ENCODE measurements around the gene CLDN19.

DNA sequence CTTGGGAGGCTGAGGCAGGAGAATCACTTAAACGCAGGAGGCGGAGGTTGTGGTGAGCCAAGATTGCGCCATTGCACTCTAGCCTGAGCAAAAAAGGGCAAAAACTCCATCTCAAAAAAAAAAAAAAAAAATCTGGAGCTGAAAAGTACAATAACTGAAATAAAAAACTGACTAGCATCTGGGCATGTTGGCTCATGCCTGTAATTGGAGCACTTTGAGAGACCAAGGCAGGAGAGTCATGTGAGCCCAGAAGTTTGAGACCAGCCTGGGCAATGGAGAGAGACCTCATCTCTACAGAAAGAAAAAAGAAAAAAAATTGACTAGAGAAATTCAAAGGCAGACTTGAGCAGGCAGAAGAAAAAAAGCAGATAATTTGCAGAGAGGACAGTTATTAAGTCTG, 18.1 kb downstream of the CLDN19 start:
- TF ChIP-seq CTCF (IDR thresholded peaks at IDR 0.05 in 8 of 11, conservative IDR thresholded peaks at IDR 0.05 in 3 of 11) (no peak), POLR2A (IDR thresholded peaks at IDR 0.05) (no peak), POLR2AphosphoS5 (IDR thresholded peaks at IDR 0.05) (no peak)
